HCT116 (cell line): ENCODE data around the gene GPRC5D. TPM values are rescaled to one million over a fixed set of nuclear protein-coding genes. Genes with fewer than 3 reads are reported as not detected.

Experiments
- ATAC-seq: fragments of 200-7000 bp; cut with Tn5 transposase; 2 replicates; pipeline ENCODE4 v1.9.1; 2020; ENCODE audit warnings: mild to moderate bottlenecking, moderate library complexity
- BruUV-seq: library from RNA; stranded (reverse); fragments of 400-500 nt; replicated peaks from 2 replicates; lab custom pipeline; 2021; lab: Mats Ljungman, UMichigan
- CTCF ChIA-PET: fragments of 300-600 bp; sonication (Branson Sonifier 250); formaldehyde crosslinking; loops from one replicate; lab custom pipeline; 2021; ENCODE audit warnings: antibody characterized with exemption; lab: Charles Lee
- POLR2A ChIA-PET: fragments of 300-600, 350-600 bp; sonication (Branson Sonifier 250); formaldehyde crosslinking; loops from one replicate; lab custom pipeline; 2021; ENCODE audit warnings: antibody characterized with exemption; lab: Charles Lee
- RAD21 ChIA-PET, 2 experiments: fragments of 300-600 bp; sonication (Branson Sonifier 250); formaldehyde crosslinking; loops; one replicate each; lab custom pipeline; 2023; ENCODE audit warnings: low total read pairs in 2 of 2; ENCODE audit not compliant: uncharacterized antibody in 2 of 2, unreplicated experiment in 2 of 2, low non-redundant PET in 1 of 2; lab: Charles Lee
- DNase-seq: peaks from one replicate; pipeline ENCODE4 v3.0.0-alpha.2; 2010; ENCODE audit warnings: low read depth, low spot score
- H2AFZ ChIP-seq: fragments of 200-600 bp; shearing (Covaris generic), sonication (generic); 2 replicates; pipeline ENCODE4 v1.6.1; 2017; ENCODE audit warnings: low read depth, mixed run types, mixed read lengths, antibody characterized with exemption, low read length; ENCODE audit not compliant: poor library complexity, severe bottlenecking
- H3K27ac ChIP-seq: 2 replicates; pipeline ENCODE4 v1.5.1; 2012; ENCODE audit warnings: low read depth, low read length
- H3K27me3 ChIP-seq: fragments of 200-600 bp; sonication (generic); 2 replicates; pipeline ENCODE4 v1.6.1; 2016; ENCODE audit warnings: mixed run types, low read length, mixed read lengths; ENCODE audit not compliant: insufficient read depth
- H3K36me3 ChIP-seq, 2 experiments: fragments of 200-500 bp in 1 of 2; fragments of 200-600 bp in 1 of 2; sonication (Bioruptor generic) in 1 of 2; sonication (generic) in 1 of 2; 2 replicates each; pipeline versions ENCODE4 v1.5.1 to v1.6.1; 2014 to 2016; ENCODE audit warnings: low read length in 2 of 2, inconsistent platforms in 1 of 2, mixed read lengths in 1 of 2, mixed run types in 1 of 2; ENCODE audit not compliant: insufficient read depth in 2 of 2, control insufficient read depth in 1 of 2
- H3K4me1 ChIP-seq, 2 experiments: fragments of 200-600 bp in 1 of 2; sonication (generic) in 1 of 2; 2 replicates each; pipeline versions ENCODE4 v1.5.1 to v1.6.1; 2012 to 2017; ENCODE audit warnings: low read length in 2 of 2, inconsistent platforms in 1 of 2, mild to moderate bottlenecking in 1 of 2, mixed read lengths in 1 of 2, mixed run types in 1 of 2, moderate library complexity in 1 of 2; ENCODE audit not compliant: insufficient read depth in 2 of 2, control insufficient read depth in 1 of 2
- H3K4me2 ChIP-seq: fragments of 200-600 bp; sonication (generic); 2 replicates; pipeline ENCODE4 v1.6.1; 2017; ENCODE audit warnings: mixed run types, low read length, mixed read lengths
- H3K4me3 ChIP-seq, 2 experiments: fragments of 200-600 bp in 1 of 2; sonication (generic) in 1 of 2; replicated peaks in 1 of 2; 2 replicates each; pipeline ENCODE4 v1.5.1; 2011 to 2016; ENCODE audit warnings: low read length in 2 of 2, control low read depth in 1 of 2, low read depth in 1 of 2, mild to moderate bottlenecking in 1 of 2, mixed read lengths in 1 of 2, mixed run types in 1 of 2
- H3K79me2 ChIP-seq: fragments of 200-600 bp; sonication (generic); 2 replicates; pipeline ENCODE4 v1.6.1; 2017; ENCODE audit warnings: mild to moderate bottlenecking, mixed run types, low read length, moderate library complexity, mixed read lengths; ENCODE audit not compliant: insufficient read depth
- H3K9ac ChIP-seq: fragments of 200-600 bp; sonication (generic); 2 replicates; pipeline ENCODE4 v1.6.1; 2016; ENCODE audit warnings: low read length, mixed read lengths
- H3K9me2 ChIP-seq: fragments of 200-600 bp; sonication (generic), shearing (Covaris generic); 2 replicates; pipeline ENCODE4 v1.6.1; 2017; ENCODE audit warnings: mixed run types, mild to moderate bottlenecking, moderate library complexity; ENCODE audit not compliant: insufficient read depth
- H3K9me3 ChIP-seq, 2 experiments: fragments of 200-500 bp in 1 of 2; fragments of 200-600 bp in 1 of 2; sonication (Bioruptor generic) in 1 of 2; sonication (generic) in 1 of 2; 2 replicates each; pipeline ENCODE4 v1.6.1; 2014 to 2017; ENCODE audit warnings: low read length in 2 of 2, mixed read lengths in 2 of 2, inconsistent platforms in 1 of 2, low read depth in 1 of 2, mild to moderate bottlenecking in 1 of 2, mixed run types in 1 of 2, moderate library complexity in 1 of 2; ENCODE audit not compliant: control insufficient read depth in 1 of 2, insufficient read depth in 1 of 2
- H4K20me1 ChIP-seq: fragments of 200-600 bp; sonication (generic), shearing (Covaris generic); 2 replicates; pipeline ENCODE4 v1.6.1; 2017; ENCODE audit warnings: mixed run types, mild to moderate bottlenecking, moderate library complexity; ENCODE audit not compliant: insufficient read depth
- CEBPB ChIP-seq: IDR thresholded peaks from 2 replicates; pipeline ENCODE4 v1.6.1; 2012; ENCODE audit warnings: low read depth
- EGR1 ChIP-seq: IDR thresholded peaks from 2 replicates; pipeline ENCODE4 v1.6.1; 2012; ENCODE audit warnings: low read depth
- ELF1 ChIP-seq: IDR thresholded peaks from 2 replicates; pipeline ENCODE4 v1.6.1; 2012; ENCODE audit warnings: low read depth, borderline replicate concordance
- FOSL1 ChIP-seq: IDR thresholded peaks from 2 replicates; pipeline ENCODE4 v1.6.1; 2012; ENCODE audit warnings: low read depth
- JUND ChIP-seq: IDR thresholded peaks from 2 replicates; pipeline ENCODE4 v1.6.1; 2012
- RAD21 ChIP-seq: IDR thresholded peaks from 2 replicates; pipeline ENCODE4 v1.6.1; 2012; ENCODE audit warnings: low read depth, mild to moderate bottlenecking
- YY1 ChIP-seq: IDR thresholded peaks from 2 replicates; pipeline ENCODE4 v1.6.1; 2011; ENCODE audit warnings: low read length, low read depth, moderate library complexity, mild to moderate bottlenecking; ENCODE audit not compliant: insufficient replicate concordance; ENCODE audit errors: extremely low read depth
- intact Hi-C: fragments of 100-400 bp; cut with micrococcal nuclease; formaldehyde crosslinking; loops from 2 replicates; pipeline ENCODE4 v1.10.0; 2022
- total RNA-seq: library from RNA; stranded (reverse); gene quantifications from one replicate; pipeline ENCODE4 v1.2.1, GENCODE V29; 2021; ENCODE audit not compliant: unreplicated experiment
- TF ChIP-seq, protein P1 (sequence below): IDR thresholded peaks from 2 replicates; pipeline ENCODE4 v1.6.1; 2011; ENCODE audit warnings: mild to moderate bottlenecking, low read length, moderate library complexity; ENCODE audit not compliant: insufficient replicate concordance; ENCODE audit errors: extremely low read depth
- TF ChIP-seq, protein P2 (sequence below): IDR thresholded peaks from 2 replicates; pipeline ENCODE4 v1.6.1; 2012
- TF ChIP-seq, protein P3 (sequence below): IDR thresholded peaks from 2 replicates; pipeline ENCODE4 v1.6.1; 2012; ENCODE audit warnings: low read depth

The GPRC5D gene
- total RNA-seq, 1 experiment from 2014 or later, result not detected

DNA sequence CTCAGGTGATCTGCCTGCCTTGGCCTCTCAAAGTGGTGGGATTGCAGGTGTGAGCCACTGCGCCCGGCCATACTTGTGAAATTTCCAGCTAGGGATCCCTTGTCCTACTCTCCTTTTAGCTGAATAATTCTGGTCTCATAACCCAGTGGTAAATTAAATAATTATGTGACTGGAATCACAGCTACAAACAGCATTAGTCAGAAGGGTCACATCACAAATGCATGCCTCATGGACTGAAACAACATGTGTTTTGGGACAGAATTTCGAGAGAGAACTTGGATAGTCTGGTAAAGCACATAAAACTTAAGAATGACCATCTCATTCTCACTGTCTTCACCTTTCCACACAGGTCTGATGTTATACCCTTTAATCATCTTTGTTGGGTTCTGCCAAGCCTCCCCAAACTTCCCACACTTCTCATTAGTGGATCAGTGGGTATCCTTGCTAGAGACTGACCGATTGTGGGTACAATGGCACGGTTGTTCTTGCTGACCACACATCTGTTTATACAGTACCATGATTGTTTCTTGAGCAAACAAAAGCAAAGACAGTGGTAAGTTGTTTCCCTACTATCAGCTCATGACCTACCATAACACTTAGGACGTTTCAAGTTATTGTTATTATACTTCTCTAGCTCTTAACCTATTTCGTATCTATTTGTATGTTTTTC lies 5.1 kb downstream of the GPRC5D start:
- no peaks in the 10 kb centered on the region for H4K20me1 ChIP-seq
- no peak for DNase-seq
- H3K36me3 ChIP-seq, result no peaks in the 10 kb centered on the region
- no peak overlapping the region for H3K4me2 ChIP-seq
- H3K27me3 ChIP-seq, result no peaks in the 10 kb centered on the region
- ChIA-PET CTCF (no interaction called here), RAD21 (no interaction called here), POLR2A (no interaction called here)
- no peak overlapping the region for H2AFZ ChIP-seq
- no peak for ATAC-seq
- no peaks in the 10 kb centered on the region for H3K4me1 ChIP-seq
- TF ChIP-seq, protein P1, sequence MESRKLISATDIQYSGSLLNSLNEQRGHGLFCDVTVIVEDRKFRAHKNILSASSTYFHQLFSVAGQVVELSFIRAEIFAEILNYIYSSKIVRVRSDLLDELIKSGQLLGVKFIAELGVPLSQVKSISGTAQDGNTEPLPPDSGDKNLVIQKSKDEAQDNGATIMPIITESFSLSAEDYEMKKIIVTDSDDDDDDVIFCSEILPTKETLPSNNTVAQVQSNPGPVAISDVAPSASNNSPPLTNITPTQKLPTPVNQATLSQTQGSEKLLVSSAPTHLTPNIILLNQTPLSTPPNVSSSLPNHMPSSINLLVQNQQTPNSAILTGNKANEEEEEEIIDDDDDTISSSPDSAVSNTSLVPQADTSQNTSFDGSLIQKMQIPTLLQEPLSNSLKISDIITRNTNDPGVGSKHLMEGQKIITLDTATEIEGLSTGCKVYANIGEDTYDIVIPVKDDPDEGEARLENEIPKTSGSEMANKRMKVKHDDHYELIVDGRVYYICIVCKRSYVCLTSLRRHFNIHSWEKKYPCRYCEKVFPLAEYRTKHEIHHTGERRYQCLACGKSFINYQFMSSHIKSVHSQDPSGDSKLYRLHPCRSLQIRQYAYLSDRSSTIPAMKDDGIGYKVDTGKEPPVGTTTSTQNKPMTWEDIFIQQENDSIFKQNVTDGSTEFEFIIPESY, result no peak
- TF ChIP-seq, protein P2, sequence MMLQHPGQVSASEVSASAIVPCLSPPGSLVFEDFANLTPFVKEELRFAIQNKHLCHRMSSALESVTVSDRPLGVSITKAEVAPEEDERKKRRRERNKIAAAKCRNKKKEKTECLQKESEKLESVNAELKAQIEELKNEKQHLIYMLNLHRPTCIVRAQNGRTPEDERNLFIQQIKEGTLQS, result no peak
- TF ChIP-seq ELF1, result no peak
- no peak for TF ChIP-seq FOSL1
- no peak for TF ChIP-seq YY1
- TF ChIP-seq EGR1, result no peak
- H3K27ac ChIP-seq, result no peak overlapping the region
- H3K9me3 ChIP-seq, result no peaks in the 10 kb centered on the region
- no peaks in the 10 kb centered on the region for H3K9me2 ChIP-seq
- intact Hi-C loops, result no loop called here
- no TSS peak for BruUV-seq
- no peak overlapping the region for H3K9ac ChIP-seq
- H3K79me2 ChIP-seq, result no peaks in the 10 kb centered on the region
- H3K4me3 ChIP-seq, result no peak overlapping the region

- Histone ChIP-seq H3K27me3 (no peaks in the 10 kb centered on the region), H2AFZ (no peak overlapping the region), H3K79me2 (no peaks in the 10 kb centered on the region), H3K9ac (no peak overlapping the region), H3K4me1 (no peaks in the 10 kb centered on the region), H3K4me3 (no peak overlapping the region), H3K4me2 (no peak overlapping the region), H3K9me2 (no peaks in the 10 kb centered on the region), H3K36me3 (no peaks in the 10 kb centered on the region), H3K9me3 (no peaks in the 10 kb centered on the region), H4K20me1 (no peaks in the 10 kb centered on the region), H3K27ac (no peak overlapping the region)
- intact Hi-C loops, result no loop called here
- CTCF ChIA-PET, result no interaction called here
- ATAC-seq (no peak), DNase-seq (no peak)
- RAD21 ChIA-PET, result no interaction called here
- POLR2A ChIA-PET, result no interaction called here
- BruUV-seq, result no TSS peak
- no peak for TF ChIP-seq EGR1
- no peak for TF ChIP-seq CEBPB
- TF ChIP-seq, protein P2, result no peak
- TF ChIP-seq RAD21, result no peak
- TF ChIP-seq, protein P3, sequence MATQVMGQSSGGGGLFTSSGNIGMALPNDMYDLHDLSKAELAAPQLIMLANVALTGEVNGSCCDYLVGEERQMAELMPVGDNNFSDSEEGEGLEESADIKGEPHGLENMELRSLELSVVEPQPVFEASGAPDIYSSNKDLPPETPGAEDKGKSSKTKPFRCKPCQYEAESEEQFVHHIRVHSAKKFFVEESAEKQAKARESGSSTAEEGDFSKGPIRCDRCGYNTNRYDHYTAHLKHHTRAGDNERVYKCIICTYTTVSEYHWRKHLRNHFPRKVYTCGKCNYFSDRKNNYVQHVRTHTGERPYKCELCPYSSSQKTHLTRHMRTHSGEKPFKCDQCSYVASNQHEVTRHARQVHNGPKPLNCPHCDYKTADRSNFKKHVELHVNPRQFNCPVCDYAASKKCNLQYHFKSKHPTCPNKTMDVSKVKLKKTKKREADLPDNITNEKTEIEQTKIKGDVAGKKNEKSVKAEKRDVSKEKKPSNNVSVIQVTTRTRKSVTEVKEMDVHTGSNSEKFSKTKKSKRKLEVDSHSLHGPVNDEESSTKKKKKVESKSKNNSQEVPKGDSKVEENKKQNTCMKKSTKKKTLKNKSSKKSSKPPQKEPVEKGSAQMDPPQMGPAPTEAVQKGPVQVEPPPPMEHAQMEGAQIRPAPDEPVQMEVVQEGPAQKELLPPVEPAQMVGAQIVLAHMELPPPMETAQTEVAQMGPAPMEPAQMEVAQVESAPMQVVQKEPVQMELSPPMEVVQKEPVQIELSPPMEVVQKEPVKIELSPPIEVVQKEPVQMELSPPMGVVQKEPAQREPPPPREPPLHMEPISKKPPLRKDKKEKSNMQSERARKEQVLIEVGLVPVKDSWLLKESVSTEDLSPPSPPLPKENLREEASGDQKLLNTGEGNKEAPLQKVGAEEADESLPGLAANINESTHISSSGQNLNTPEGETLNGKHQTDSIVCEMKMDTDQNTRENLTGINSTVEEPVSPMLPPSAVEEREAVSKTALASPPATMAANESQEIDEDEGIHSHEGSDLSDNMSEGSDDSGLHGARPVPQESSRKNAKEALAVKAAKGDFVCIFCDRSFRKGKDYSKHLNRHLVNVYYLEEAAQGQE, result no peak
- TF ChIP-seq JUND, result no peak
Measured at GRCh38 chr12:12945591-12945990, 6.4 kb downstream of the GPRC5D start.
